Tibial nerve (tissue), 4 donors: ENCODE results near the gene CRTC1. TPM values are rescaled to one million over a fixed set of nuclear protein-coding genes. Genes with fewer than 3 reads are reported as not detected.

ENCODE experiments used
- DNase-seq, 2 donors: peaks; one replicate each; pipeline ENCODE4 v3.0.0-alpha.2; 2019; ENCODE audit warnings: low spot score in 2 of 2
- H3K27ac ChIP-seq, 4 donors: fragments of 200-600 bp; sonication (generic) in 3 of 4; one replicate each; pipeline ENCODE4 v1.5.1; 2017 to 2019; ENCODE audit warnings: mild to moderate bottlenecking in 1 of 4
- H3K27me3 ChIP-seq, 2 donors: fragments of 200-600 bp; sonication (generic) in 1 of 2; one replicate each; pipeline versions ENCODE4 v1.5.1 to v1.6.0; 2017 to 2019
- H3K36me3 ChIP-seq, 3 donors: fragments of 200-600 bp; sonication (generic); one replicate each; pipeline ENCODE4 v1.5.1; 2018 to 2019
- H3K4me1 ChIP-seq, 4 donors: fragments of 200-600 bp; sonication (generic) in 3 of 4; one replicate each; pipeline ENCODE4 v1.5.1; 2017 to 2019
- H3K4me3 ChIP-seq, 4 donors: fragments of 200-600 bp; sonication (generic) in 3 of 4; one replicate each; pipeline ENCODE4 v1.5.1; 2017 to 2019; ENCODE audit warnings: mild to moderate bottlenecking in 1 of 4, moderate library complexity in 1 of 4
- H3K9me3 ChIP-seq, 4 donors: fragments of 200-600 bp; sonication (generic) in 3 of 4; one replicate each; pipeline ENCODE4 v1.5.1; 2017 to 2019
- CTCF ChIP-seq, 5 experiments: fragments of 200-600 bp in 3 of 5; fragments of 450-650 bp in 2 of 5; sonication (generic) in 3 of 5; IDR thresholded peaks; one replicate each; pipeline ENCODE4 v1.5.1; 2016 to 2019; ENCODE audit warnings: antibody characterized with exemption in 5 of 5, mild to moderate bottlenecking in 3 of 5, moderate library complexity in 2 of 5
- EP300 ChIP-seq, 2 donors: sonication (generic); formaldehyde crosslinking; IDR thresholded peaks; one replicate each; pipeline ENCODE4 v1.6.1; 2017; ENCODE audit warnings: antibody characterized with exemption in 2 of 2, mild to moderate bottlenecking in 1 of 2
- POLR2A ChIP-seq, 2 donors: fragments of 450-650 bp; IDR thresholded peaks; one replicate each; pipeline ENCODE4 v1.6.1; 2017; ENCODE audit warnings: antibody characterized with exemption in 2 of 2, mild to moderate bottlenecking in 2 of 2, moderate library complexity in 2 of 2
- WGBS, 2 donors: methylation state at CpG; one replicate each; pipeline ENCODE4 v1.1.5; 2018; 5-methylcytosine and 5-hydroxymethylcytosine counted together
- total RNA-seq, 4 donors: library from RNA; depleted of rRNA; stranded (reverse); fragments of >200 nt; gene quantifications; one replicate each; pipeline ENCODE4 v1.1.0, GENCODE V29; 2016

Gene CRTC1
- total RNA-seq, 4 donors from 2014 or later = 4.0 to 7.8 (median 6.7) TPM

- H3K4me1 ChIP-seq = peaks cover 0 to 24% (median 0%) of the 10 kb centered on the region in 4 donors
- no peaks in the 10 kb centered on the region for H3K9me3 ChIP-seq
- H3K27me3 ChIP-seq = no peaks in the 10 kb centered on the region
- 93% methylated on average over 29 to 34 of the region's 36 CpGs for WGBS, 2 donors
- no peak for DNase-seq
- no peak overlapping the region for H3K4me3 ChIP-seq
- no peak overlapping the region for H3K27ac ChIP-seq
- TF ChIP-seq POLR2A (IDR thresholded peaks at IDR 0.05) (no peak), EP300 (IDR thresholded peaks at IDR 0.05) (no peak), CTCF (IDR thresholded peaks at IDR 0.05) (no peak)
- H3K36me3 ChIP-seq = peaks cover 0 to 7% (median 0%) of the 10 kb centered on the region in 3 donors
These were observed 60.4 kb downstream of the CRTC1 start for GRCh38 chr19:18743784-18744418.

GRCh38 chr19:18745012-18745735 lies 61.7 kb downstream of the CRTC1 start:
- DNase-seq = no peak
- peaks cover 0 to 24% (median 0%) of the 10 kb centered on the region in 4 donors for H3K4me1 ChIP-seq
- TF ChIP-seq CTCF (IDR thresholded peaks at IDR 0.05) (no peak), EP300 (IDR thresholded peaks at IDR 0.05) (no peak), POLR2A (IDR thresholded peaks at IDR 0.05) (no peak)
- peaks cover 0 to 20% (median 0%) of the 10 kb centered on the region in 3 donors for H3K36me3 ChIP-seq
- no peaks in the 10 kb centered on the region for H3K27me3 ChIP-seq
- H3K27ac ChIP-seq = no peak overlapping the region
- no peak overlapping the region for H3K4me3 ChIP-seq
- 89 to 94% methylated on average over 18 to 21 of the region's 26 CpGs for WGBS, 2 donors
- H3K9me3 ChIP-seq = no peaks in the 10 kb centered on the region

- H3K36me3 ChIP-seq = peaks cover 0 to 27% (median 0%) of the 10 kb centered on the region in 3 donors
- H3K9me3 ChIP-seq = no peaks in the 10 kb centered on the region
- no peaks in the 10 kb centered on the region for H3K27me3 ChIP-seq
- 86 to 88% methylated on average over 5 of the region's 5 CpGs for WGBS, 2 donors
- DNase-seq = no peak
- no peak overlapping the region for H3K4me3 ChIP-seq
- H3K4me1 ChIP-seq = peaks cover 0 to 24% (median 0%) of the 10 kb centered on the region in 4 donors
- no peak for TF ChIP-seq EP300 (IDR thresholded peaks at IDR 0.05)
- no peak for TF ChIP-seq POLR2A (IDR thresholded peaks at IDR 0.05)
- TF ChIP-seq CTCF (IDR thresholded peaks at IDR 0.05) = no peak
- H3K27ac ChIP-seq = no peak overlapping the region
These were observed 62.5 kb downstream of the CRTC1 start for GRCh38 chr19:18745931-18746330.

- Histone ChIP-seq H3K36me3 (peaks cover 0 to 35% (median 0%) of the 10 kb centered on the region in 3 donors), H3K4me1 (peaks cover 0 to 16% (median 0%) of the 10 kb centered on the region in 4 donors), H3K9me3 (no peaks in the 10 kb centered on the region), H3K27me3 (no peaks in the 10 kb centered on the region), H3K4me3 (no peak overlapping the region), H3K27ac (no peak overlapping the region)
- no peak for DNase-seq
- 54 to 58% methylated on average over 18 to 19 of the region's 29 CpGs for WGBS, 2 donors
- TF ChIP-seq POLR2A (IDR thresholded peaks at IDR 0.05) (no peak), EP300 (IDR thresholded peaks at IDR 0.05) (no peak), CTCF (IDR thresholded peaks at IDR 0.05) (no peak)
These were observed 63.2 kb downstream of the CRTC1 start for GRCh38 chr19:18746401-18747325.
